NT2/D1 (cell line): ENCODE measurements around the gene TDRD9.

Experiments
- YY1 ChIP-seq: IDR thresholded peaks from 2 replicates; pipeline ENCODE4 v1.6.1; 2011; ENCODE audit not compliant: insufficient read length, insufficient read depth
- ZNF274 ChIP-seq: IDR thresholded peaks from 2 replicates; pipeline ENCODE4 v1.6.1; 2011; ENCODE audit warnings: mild to moderate bottlenecking, low read depth, low read length

DNA sequence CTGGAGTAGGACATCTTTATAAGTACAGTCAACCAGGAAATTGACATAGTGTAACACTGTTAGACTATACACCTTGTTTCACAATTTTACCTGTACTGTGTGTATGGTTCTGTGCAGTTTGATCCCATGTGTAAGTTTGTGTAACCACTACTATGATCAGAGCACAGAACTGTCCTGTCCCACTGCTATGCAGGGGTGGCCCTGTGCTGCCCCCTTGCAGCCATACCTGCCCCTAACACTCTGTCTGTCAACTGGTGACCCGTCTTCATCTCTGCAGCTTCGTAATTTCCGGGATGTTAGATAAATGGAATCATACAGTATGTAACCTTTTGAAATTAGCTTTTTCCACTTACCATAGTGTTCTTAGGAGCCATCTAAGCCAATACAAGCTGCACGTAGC lies 72.7 kb downstream of the TDRD9 start:
- TF ChIP-seq YY1 (no peak), ZNF274 (no peak)
